ENCODE measurements around the gene MYL4. TPM values are rescaled to one million over a fixed set of nuclear protein-coding genes. Genes with fewer than 3 reads are reported as not detected.
"Not testable (repeated sequence)": the region's sequence is repeated elsewhere in the genome, so short reads cannot be mapped to it uniquely, and the experiment has no call there.

MYL4 gene
- total RNA-seq, 1 donor from 2014 or later = 4.2 TPM

DNA sequence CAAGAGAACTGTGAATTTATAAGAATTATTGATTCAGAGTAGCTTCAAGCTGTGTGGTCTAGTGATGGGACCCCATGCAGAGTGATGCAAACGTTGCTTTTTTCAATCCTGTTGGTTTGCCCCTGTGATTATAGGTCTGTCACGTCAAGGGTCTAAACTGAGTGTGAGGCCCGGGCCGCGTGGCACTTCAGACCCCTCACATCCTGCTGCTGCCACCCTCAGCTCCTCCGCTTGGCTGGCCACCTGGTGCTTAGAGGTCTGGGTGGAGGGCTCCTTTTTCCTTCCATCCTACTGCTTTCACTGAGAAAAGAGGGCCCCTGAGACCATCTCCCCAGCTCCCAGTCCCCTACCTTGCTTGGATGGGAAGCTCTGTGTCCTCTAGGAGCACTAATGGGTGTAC lies 12.0 kb downstream of the MYL4 start:
- no peak for DNase-seq

DNA sequence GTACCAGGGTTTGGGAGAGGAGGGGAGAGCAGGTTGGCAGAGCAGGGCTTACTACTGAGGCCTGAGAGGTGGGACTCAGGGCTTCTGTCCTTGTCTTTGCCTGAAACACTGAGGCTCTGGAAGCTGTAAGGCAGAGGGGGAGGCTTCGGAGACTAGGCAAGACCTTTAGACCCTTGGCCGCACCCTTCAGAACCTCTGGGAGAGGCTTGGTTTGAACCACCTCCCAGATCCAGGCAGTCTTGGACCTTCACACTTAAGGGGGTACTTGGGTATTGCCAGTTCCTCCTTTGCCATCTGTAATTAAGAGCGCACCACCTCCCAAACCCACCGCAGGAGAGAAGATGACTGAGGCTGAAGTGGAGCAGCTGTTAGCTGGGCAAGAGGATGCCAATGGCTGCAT lies 12.9 kb downstream of the MYL4 start:
- DNase-seq = no peak

DNA sequence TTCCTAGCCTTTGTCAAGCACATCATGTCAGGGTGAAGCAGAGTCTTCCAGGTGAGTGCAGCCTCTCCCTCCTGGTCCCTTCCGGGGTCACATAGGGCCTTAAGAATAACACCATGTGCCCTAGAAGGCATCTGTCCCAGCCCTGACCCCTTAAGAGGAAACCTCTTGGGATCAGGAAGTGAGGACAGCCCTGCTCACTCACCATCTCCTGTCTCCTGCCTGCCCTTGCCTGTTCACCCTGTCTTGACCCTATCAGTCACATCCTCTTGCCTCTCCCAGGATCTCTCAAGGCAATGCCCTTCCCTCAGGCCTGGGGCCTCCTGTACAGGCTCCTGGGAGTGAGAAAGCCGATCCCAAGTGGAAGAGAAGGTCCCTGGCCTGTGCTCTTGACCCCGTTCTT lies 13.9 kb downstream of the MYL4 start:
- DNase-seq = no peak

DNA sequence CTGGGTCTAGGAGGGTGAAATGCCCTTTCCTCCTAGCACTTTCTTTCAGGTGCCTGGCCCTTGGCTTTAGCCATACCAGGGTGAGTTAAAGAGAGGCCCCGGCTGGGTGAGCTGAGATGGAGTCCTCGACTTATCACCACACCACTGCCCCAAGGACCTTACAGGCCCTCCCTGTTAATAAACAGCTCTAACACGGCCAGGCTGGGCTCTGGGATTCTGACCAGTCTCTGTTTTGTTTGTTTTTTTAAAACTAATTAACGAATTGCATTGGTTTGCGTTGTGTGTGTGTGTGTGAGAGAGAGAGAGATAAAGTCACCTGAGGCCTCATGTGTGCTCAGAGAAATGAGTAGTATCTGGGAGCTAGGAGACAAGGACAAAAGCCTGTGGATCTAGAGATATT lies 14.3 kb downstream of the MYL4 start:
- no peak for DNase-seq

DNA sequence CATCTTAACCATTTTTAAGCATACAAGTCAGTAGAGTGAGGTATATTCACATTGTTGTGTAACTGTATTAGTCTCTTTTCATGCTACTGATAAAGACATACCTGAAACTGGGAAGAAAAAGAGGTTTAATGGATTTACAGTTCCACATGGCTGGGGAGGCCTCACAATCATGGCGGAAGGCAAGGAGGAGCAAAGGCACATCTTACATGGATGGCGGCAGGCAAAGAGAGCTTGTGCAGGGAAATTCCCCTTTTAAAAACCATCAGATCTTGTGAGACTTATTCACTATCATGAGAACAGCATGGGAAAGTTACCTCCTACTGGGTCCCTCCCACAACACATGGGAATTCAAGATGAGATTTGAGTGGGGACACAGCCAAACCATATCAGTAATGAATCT lies 14.9 kb downstream of the MYL4 start:
- DNase-seq = not testable (repeated sequence)

DNA sequence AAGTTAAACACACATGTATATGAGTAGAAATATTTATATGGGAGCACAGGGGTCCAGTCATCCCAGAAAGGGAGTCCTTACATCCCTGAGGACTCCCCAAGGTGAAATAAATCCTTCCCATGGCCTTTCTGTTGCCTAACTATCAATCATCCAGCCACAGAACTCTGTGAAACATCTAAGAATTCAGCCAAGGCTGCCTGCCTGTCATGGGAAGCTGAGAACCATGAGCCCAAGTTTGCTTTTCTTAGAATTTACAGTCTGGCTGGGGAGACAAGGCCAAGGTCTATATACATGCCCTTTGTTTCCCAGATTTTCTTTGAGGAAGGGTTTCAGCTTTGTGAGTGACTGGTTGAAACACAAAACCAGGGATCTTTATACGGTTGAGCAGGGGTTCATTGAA lies 15.8 kb downstream of the MYL4 start:
- DNase-seq = no peak

DNA sequence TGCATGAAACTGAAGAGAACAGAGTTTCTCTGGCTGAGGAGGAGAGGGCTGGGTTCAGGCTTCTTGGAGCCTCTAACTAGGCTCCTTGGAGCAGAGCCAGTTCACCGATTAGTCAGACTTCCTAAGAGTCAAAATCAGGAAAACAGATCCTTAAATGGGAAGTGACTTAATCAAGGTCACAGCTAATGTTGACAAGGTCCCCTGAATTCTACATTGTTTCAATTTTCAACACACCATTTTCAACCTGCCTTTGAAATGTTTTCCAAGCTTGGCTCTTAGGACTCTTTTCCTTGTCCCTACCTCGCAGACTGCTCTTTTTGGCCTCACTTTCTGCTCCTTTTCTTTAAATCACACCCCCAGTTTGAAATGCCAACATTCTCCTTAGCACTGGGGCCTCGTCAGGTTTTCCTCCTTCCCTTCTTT lies 16.3 kb downstream of the MYL4 start:
- no peak for DNase-seq

DNA sequence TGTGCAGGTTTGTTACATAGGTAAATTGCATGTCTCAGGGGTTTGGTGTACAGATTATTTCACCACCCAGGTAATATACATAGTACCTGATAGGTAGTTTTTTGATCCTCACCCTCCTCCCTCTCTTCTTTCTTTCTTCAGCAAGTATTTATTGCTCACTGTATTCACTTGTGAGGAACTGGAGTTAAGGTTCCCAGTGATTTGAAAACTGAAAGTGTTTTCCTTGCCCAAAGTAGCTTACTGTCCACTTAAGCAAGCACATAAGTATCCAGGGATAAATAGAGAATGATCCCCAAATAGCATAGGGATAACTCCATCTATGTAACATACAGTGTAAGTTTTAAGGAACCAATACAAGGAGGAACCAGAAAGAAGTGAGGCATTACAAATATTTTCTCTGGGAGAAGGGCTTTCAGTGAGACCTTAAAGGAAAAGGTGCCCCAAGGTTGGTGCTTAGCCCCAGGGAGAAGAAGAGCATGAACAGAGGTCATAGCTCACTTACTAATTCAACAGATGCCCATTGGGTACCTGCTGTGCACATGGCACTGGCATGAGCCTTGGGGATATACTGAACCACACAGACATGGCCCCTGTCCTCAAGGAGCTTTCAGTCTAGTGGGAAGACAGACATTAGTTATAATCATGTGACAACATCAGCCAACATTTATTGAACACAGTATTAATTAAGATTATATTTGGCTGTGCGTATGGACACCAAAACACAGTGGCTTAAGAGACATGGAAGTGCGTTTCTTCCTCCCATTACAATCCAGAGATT lies 17.0 kb downstream of the MYL4 start:
- DNase-seq = no peak

DNA sequence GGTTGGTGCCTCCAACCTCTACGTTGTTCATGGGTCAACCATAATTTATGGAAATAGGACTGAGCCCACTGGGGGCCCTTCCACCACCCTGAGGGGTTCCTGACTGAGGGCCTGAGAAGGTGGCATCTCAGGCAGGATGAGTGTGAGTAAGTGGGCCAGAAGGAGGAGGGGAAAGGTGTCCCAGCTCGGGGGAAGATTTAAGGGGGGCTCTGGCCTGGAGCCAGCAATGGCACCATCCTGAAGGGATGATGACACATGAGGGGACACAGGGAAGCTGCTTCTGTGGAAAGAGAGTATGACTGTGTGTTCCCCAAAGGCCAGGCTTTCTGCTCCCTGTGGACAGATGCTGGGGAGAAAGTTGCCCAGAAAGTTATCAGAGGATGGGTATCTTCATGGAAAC lies 18.7 kb downstream of the MYL4 start:
- no peak for DNase-seq

DNA sequence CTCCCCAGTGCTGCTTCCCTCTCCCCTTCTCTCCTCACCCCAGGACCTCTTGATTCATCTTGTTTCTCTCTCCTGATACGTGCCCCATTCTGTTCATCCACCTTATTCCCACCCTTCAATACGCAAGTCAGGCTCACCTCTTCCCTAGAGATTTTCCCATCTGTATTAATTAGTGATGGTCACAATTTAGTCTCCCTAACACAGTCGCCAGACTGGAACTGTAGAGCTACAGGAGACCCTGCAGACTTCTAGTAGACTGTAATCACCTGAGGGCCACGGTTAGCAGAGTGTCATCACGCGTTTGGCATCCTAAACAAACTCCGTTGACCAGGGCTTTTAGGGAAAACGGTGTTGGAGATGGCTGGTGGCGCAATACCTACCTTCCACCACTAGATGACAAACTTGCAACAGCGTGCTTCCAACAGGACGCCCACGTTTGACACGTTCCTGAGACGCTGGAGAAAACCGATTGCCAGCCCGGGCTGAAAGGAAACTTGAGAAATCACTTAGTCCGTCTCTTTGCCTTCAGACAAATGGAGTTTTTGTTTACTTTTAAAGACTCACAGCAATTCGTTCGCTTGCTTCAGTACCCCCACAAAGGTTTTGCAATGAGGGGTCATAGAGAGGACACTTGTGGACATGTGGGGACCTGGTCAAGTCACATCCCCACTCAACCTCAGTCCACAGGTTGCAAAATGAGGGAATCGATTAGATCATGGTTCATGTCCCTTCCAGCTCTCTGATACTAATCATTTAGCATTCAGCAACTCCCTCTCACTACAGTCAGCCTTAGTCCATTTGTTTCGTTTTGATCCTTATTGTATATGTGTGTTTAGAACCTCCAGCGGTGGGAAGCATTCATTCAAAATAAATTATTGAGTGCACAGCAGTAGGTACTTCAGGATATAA lies 20.6 kb downstream of the MYL4 start:
- DNase-seq = peak; percentile 58

DNA sequence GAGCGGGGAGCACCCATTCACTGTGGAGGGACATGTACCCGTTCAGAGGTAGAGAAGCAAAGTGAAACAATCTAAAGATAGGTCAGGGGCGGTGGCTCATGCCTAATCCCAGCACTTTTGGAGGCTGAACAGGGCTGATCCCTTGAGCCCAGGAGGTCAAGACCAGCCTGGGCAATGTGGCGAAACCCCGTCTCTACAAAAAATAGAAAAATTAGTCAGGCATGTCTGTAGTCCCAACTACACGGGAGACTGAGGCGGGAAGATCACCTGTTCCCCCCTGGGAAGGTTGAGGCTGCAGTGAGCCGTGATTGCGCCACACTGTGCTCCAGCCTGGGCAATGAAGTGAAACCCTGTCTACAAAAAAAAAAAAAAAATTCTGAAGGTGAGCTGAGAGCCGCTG lies 21.7 kb downstream of the MYL4 start:
- no peak for DNase-seq

DNA sequence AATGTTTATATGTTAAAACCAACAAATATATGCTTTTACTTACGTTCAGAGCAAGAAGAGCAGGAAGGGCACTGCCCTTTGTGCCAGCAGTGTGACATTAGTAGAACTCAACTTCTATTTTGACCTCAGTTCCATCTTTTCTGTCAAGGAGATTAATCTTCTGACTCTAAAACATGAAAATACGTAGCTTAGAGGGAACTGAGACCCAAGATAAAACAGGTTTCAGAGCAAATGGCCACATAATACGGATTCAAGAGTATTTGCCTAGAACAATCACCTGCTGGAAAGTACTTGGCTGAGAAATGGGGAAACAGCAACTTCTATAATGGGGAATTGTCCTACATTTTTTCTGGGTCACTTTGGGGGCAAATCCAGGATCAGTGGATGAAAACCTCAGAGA lies 22.2 kb downstream of the MYL4 start:
- no peak for DNase-seq

DNA sequence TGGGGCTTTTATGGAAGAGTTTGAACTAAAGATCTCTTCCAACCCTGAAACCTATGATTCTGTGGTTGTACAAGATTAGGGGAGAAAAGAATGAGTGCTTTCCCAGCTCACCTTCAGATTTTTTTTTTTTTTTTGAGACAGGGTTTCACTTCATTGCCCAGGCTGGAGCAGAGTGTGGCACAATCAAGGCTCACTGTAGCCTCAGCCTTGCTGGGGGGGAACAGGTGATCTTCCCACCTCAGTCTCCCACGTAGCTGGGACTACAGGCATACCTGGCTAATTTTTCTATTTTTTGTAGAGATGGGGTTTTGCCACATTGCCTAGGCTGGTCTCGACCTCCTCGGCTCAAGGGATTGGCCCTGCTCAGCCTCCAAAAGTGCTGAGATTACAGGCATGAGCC lies 22.7 kb downstream of the MYL4 start:
- no peak for DNase-seq

DNA sequence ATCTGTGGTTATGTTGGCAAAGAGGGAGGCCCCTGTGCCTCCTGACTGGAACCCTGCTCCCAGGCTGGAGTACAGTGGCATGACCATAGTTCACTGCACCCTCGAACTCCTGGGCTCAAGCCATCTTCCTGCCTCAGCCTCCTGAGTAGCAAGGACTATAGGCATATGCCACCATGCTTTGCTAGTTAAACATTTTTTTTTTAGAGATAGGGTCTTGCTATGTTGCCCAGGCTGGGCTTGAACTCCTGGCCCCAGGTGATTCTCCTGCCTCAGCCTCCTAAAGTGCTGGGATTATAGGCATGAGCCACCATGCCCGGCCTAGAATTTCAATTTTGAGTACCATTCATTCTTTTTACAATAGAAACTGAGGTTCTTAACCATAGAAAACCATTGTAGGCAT lies 23.3 kb downstream of the MYL4 start:
- no peak for DNase-seq

DNA sequence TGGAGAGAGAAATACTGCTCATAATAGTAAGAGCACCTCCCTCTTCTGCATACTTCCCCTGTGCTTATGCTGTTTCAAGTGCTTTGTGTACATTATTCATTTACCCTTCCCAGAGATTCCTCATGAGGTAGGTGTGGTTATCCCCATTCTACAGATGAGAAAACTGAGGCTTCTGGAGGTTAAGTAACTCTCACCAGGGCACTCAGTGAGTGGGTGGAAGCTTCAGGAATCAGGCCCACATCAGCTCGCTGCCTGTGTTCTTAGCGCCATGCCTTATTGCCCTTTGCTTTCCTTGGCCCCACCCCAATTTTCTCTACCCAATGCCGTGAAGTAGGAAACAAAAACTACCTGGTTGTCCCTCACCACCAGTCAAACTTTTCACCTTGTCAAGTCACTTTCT lies 26.4 kb downstream of the MYL4 start:
- no peak for DNase-seq

DNA sequence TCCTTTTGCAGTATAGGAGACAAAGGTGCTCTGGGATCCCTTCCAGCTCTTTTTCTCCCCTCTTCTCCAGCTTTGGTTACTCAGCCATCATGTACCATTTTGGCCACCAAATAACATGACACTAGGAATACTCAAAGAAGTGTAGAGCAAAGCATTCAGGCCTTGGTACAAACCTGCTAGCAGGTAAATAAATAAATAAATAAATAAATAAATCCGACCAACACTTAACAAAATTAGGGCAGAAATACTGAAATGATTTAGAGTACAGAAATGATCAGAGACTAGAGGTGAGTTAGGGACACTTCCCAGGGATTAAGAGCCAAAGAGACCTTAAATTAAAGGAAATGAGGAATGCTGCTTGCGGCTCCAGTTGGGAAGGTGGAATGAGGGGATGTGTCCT lies 26.8 kb downstream of the MYL4 start:
- DNase-seq = no peak

DNA sequence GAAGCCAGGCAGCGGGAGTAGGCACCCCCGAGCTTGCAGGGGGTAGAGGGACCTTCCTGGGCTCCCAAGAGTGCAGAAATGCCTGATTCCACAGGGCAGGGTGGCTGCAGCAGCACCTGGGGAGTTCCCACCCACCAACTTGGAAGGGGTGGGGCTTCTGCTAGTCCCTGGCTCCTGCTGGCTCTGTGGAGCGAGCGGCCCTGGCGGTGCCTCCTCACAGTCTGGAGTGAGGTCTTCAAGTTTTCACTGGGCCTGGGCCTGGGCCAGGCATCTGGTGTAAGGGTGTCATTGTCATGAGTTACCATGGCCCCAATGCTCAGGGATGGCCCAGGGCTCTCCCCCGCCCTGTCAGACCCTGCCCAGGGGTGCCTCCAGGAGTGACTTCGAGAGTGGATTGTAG lies 28.7 kb downstream of the MYL4 start:
- no peak for DNase-seq

DNA sequence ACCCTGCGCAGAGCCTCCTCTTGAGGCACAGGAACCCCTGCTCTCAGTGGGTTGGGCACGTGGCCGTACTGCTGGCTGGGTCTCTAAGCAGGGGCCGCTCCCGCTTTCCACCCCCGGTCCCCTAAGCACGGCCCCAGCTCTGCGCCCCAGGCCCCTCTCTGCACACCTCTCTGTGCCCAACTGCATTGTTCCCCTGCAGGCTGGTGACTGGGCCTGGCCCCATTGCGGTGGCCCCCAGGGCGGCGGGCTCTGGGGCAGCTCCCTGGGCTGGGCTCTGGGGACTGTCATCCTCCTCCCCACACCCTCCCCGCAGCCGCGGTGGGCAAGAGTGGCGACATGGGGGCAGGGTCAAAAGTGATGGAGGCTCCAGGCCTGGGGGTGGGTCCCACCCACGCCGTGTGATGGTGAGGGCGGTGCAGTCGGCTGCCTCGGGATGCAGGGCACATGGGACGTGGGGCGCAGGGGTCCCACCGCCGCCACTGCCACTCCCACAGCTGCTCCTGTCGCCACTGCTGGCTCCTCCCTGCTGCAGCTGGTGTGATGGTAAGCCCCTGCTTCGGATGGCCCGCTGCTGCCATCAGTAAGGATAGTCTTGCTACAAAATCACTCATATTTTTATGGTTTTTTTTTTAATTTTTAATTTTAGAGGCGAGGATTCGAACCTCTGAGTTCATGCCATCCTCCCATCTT lies 29.3 kb downstream of the MYL4 start:
- DNase-seq = no peak

DNA sequence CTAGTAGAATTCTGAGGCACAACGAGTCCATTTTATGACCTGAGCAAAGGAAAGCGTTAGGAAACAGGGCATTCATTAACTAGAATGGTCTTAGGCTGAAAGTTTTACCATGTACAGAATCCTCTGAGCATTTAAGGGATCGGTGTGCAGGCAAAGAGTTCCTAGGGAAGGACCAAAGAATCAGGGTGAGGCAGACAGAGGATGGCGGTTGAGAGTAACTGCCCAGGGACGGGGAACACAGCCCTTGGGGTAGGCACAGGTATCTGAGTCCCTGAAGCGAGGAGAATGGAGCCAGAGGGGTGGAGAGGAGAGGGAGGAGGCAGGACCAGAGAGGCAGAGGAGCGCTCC lies 30.4 kb downstream of the MYL4 start:
- no peak for DNase-seq

DNA sequence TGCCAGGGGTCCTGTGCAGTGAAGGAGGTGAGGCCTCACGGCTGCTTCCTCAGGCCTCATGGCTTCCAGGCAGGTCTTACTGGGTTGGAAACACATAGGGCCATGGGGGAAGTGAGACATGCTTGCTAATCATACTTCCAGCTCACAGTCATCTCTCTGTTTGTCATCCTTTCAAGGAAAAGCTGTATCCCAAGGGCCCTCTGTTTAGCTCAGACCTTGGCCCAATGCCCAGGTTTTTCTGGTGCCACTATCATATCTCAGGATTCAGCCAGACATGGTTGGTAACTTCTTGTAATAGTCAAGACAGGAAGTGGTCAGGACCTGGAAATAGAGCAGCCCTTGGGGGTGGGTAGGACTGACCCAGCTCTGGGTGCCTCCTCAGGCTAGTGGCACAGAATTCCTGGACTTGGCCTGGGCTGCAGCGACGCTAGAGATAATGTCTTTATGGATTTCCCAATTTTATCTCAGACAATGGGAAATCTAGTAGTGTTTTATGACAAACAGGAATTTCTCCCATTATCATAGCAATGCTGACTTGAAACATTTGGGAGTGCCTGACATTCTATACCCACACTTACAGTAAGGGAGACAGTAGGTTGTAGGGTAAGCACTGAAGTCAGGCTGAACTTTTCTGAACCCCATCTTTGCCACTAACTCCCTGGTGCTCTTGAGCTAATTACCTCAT lies 31.0 kb downstream of the MYL4 start:
- DNase-seq = no peak

DNA sequence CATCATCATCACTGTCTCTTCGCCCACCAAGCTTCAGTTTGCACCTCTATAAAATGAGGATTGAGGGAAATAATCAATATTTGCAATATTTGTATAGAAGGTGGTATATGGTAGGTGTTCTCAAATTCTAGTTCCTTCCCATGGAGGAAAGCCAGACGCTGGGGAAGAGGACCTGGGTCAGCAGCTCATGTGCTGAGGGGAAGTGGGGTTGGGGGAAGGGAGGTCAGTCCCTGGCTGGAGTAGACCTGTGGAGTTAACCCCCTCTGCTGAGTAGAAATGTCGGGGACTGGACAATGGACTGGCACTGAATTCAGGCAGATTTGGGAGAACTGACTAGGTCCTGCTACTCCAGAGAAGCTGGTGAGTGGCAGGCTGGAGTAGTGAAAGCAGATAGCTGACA lies 31.7 kb downstream of the MYL4 start:
- no peak for DNase-seq

DNA sequence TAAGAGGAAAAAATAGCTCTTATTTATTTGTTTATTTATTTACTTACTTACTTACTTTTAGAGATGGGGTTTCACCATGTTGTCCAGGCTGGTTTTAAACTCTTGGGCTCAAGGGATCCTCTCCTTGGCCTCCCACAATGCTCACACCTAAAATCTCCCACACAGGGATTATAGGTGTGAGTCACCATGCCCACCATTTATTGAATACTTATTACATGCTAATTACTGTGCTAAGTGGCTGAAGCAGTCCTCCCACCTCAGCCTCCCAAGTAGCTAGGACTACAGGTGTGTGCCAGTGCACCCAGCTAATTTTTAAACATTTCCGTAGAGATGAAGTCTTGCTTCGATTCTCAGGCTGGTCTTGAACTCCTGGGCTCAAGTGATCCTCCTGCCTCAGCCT lies 33.5 kb downstream of the MYL4 start:
- DNase-seq = no peak
